ENCODE measurements around the gene CEMIP2.

DNA sequence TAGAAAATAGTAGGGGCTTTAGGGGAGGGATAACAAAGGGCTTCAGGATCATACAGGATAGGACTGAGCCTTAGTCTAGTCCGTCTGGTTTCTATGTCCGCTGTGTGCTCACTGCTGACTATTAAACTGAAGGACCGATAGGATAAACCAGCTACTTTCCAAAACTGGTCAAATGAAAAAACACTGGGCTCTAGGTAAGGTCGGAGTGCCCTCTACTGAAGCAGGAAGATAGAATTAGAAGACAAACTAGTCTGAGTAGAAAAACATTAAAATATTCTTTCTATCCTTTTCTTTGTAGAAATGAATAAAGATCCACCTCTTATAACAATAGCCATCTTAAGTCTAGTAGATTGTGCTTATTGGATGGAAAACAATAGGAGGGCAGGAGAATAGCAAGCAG lies 133.6 kb downstream of the CEMIP2 start:
- TF ChIP-seq, protein P1, sequence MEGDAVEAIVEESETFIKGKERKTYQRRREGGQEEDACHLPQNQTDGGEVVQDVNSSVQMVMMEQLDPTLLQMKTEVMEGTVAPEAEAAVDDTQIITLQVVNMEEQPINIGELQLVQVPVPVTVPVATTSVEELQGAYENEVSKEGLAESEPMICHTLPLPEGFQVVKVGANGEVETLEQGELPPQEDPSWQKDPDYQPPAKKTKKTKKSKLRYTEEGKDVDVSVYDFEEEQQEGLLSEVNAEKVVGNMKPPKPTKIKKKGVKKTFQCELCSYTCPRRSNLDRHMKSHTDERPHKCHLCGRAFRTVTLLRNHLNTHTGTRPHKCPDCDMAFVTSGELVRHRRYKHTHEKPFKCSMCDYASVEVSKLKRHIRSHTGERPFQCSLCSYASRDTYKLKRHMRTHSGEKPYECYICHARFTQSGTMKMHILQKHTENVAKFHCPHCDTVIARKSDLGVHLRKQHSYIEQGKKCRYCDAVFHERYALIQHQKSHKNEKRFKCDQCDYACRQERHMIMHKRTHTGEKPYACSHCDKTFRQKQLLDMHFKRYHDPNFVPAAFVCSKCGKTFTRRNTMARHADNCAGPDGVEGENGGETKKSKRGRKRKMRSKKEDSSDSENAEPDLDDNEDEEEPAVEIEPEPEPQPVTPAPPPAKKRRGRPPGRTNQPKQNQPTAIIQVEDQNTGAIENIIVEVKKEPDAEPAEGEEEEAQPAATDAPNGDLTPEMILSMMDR (conservative IDR thresholded peaks at IDR 0.05), result no peak
- TF ChIP-seq ZFX (IDR thresholded peaks at IDR 0.05), result no peak

Data from C4-2B (cell line).